ENCODE data around the gene TSPO2.

DNA sequence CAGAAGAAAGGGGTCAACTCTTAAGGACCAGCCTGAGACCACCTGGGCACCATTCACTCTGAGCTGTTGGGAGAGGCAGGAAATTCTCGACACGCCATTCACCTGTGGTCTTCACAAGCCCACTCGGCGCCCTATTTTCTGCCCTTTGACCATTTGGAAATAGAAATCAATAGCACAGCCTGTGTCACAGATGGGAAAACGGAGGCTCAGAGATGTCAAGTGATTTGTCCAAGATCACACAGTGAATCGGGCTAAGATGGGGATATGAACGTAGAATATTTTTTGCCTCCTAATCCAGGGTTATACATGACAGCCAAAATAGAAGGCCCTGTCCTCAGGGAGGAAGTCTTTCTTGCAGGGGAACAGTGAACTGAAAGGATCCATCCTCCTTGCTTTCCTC lies 7.7 kb downstream of the TSPO2 start:
- TF ChIP-seq, protein P1, sequence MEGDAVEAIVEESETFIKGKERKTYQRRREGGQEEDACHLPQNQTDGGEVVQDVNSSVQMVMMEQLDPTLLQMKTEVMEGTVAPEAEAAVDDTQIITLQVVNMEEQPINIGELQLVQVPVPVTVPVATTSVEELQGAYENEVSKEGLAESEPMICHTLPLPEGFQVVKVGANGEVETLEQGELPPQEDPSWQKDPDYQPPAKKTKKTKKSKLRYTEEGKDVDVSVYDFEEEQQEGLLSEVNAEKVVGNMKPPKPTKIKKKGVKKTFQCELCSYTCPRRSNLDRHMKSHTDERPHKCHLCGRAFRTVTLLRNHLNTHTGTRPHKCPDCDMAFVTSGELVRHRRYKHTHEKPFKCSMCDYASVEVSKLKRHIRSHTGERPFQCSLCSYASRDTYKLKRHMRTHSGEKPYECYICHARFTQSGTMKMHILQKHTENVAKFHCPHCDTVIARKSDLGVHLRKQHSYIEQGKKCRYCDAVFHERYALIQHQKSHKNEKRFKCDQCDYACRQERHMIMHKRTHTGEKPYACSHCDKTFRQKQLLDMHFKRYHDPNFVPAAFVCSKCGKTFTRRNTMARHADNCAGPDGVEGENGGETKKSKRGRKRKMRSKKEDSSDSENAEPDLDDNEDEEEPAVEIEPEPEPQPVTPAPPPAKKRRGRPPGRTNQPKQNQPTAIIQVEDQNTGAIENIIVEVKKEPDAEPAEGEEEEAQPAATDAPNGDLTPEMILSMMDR (IDR thresholded peaks at IDR 0.05) = no peak
- no peak for TF ChIP-seq POLR2AphosphoS5 (IDR thresholded peaks at IDR 0.05)
